PC-3 (cell line): Measurements from ENCODE around the gene GPC4. TPM values are rescaled to one million over a fixed set of nuclear protein-coding genes. Genes with fewer than 3 reads are reported as not detected.

ENCODE experiments used
- ATAC-seq: fragments of 200-7000 bp; cut with Tn5 transposase; 2 replicates; pipeline ENCODE4 v1.9.1; 2020; ENCODE audit warnings: mild to moderate bottlenecking, moderate library complexity
- BruUV-seq: library from RNA; stranded (reverse); fragments of 400-500 nt; replicated peaks from 2 replicates; lab custom pipeline; 2021; lab: Mats Ljungman, UMichigan
- CTCF ChIA-PET: fragments of 300-600 bp; sonication (Branson Sonifier 250); formaldehyde crosslinking; loops from one replicate; lab custom pipeline; 2022; ENCODE audit warnings: antibody characterized with exemption; lab: Charles Lee
- POLR2A ChIA-PET: fragments of 300-600 bp; sonication (Branson Sonifier 250); formaldehyde crosslinking; loops from one replicate; lab custom pipeline; 2022; ENCODE audit warnings: antibody characterized with exemption; ENCODE audit not compliant: unreplicated experiment; lab: Charles Lee
- DNase-seq: peaks from one replicate; pipeline ENCODE4 v3.0.0-alpha.2; 2015
- H2AFZ ChIP-seq: fragments of 300-600 bp; sonication (generic); 2 replicates; pipeline ENCODE4 v1.6.0; 2016; ENCODE audit warnings: antibody characterized with exemption, low read length
- H3F3A ChIP-seq: fragments of 300-600 bp; sonication (generic); one replicate; pipeline ENCODE4 v1.6.0; 2017; ENCODE audit warnings: antibody characterized with exemption, low read length, control low read depth, mild to moderate bottlenecking; ENCODE audit not compliant: unreplicated experiment
- H3K27ac ChIP-seq: fragments of 300-600 bp; sonication (generic); 2 replicates; pipeline ENCODE4 v1.5.1; 2016; ENCODE audit warnings: mild to moderate bottlenecking, low read length
- H3K27me3 ChIP-seq: fragments of 300-600 bp; sonication (generic); 2 replicates; pipeline ENCODE4 v1.6.1; 2016; ENCODE audit warnings: low read length, mixed read lengths
- H3K36me3 ChIP-seq: fragments of 300-600 bp; sonication (generic); 2 replicates; pipeline ENCODE4 v1.6.1; 2016; ENCODE audit warnings: low read depth, mixed run types, low read length, mixed read lengths
- H3K4me1 ChIP-seq: fragments of 300-600 bp; sonication (generic); 2 replicates; pipeline ENCODE4 v1.5.1; 2016; ENCODE audit warnings: low read length; ENCODE audit not compliant: insufficient read depth
- H3K4me2 ChIP-seq: fragments of 300-600 bp; sonication (generic); 2 replicates; pipeline ENCODE4 v1.6.0; 2016; ENCODE audit warnings: low read length
- H3K4me3 ChIP-seq: fragments of 300-600 bp; sonication (generic); 2 replicates; pipeline ENCODE4 v1.5.1; 2016; ENCODE audit warnings: mild to moderate bottlenecking, low read length, mixed read lengths
- H3K79me2 ChIP-seq: fragments of 300-600 bp; sonication (generic); 2 replicates; pipeline ENCODE4 v1.6.1; 2017; ENCODE audit warnings: low read length, mixed read lengths
- H3K9ac ChIP-seq: fragments of 300-600 bp; sonication (generic); 2 replicates; pipeline ENCODE4 v1.6.0; 2016; ENCODE audit warnings: mild to moderate bottlenecking, low read length
- H3K9me2 ChIP-seq: fragments of 300-600 bp; sonication (generic); replicated peaks from 2 replicates; pipeline ENCODE4 v1.6.1; 2016; ENCODE audit warnings: mixed run types, low read length, mixed read lengths
- H3K9me3 ChIP-seq: fragments of 300-600 bp; sonication (generic); 2 replicates; pipeline ENCODE4 v1.6.1; 2016; ENCODE audit warnings: low read length, mixed read lengths
- H4K20me1 ChIP-seq: fragments of 300-600 bp; sonication (generic); 2 replicates; pipeline ENCODE4 v1.6.1; 2016; ENCODE audit warnings: low read length, mixed read lengths
- EZH2 ChIP-seq: fragments of 300-600 bp; sonication (generic); IDR thresholded peaks from one replicate; pipeline ENCODE4 v1.6.1; 2017; ENCODE audit warnings: antibody characterized with exemption, mild to moderate bottlenecking, low read length; ENCODE audit not compliant: unreplicated experiment
- EZH2phosphoT487 ChIP-seq: fragments of 300-600 bp; sonication (generic); IDR thresholded peaks from 2 replicates; pipeline ENCODE4 v1.6.1; 2018; ENCODE audit warnings: mild to moderate bottlenecking, antibody characterized with exemption, low read length, borderline replicate concordance
- intact Hi-C: fragments of 100-400 bp; cut with micrococcal nuclease; formaldehyde crosslinking; loops from 2 replicates; pipeline ENCODE4 v1.9.0; 2023
- total RNA-seq: library from RNA; depleted of rRNA; stranded (reverse); fragments of >200 nt; gene quantifications from 2 replicates; pipeline ENCODE4 v1.2.3, GENCODE V29; 2014
- TF ChIP-seq, protein P1 (sequence below): fragments of 300-600 bp; sonication (generic); conservative IDR thresholded peaks from 2 replicates; pipeline ENCODE4 v1.5.1; 2017; ENCODE audit warnings: antibody characterized with exemption, low read depth, mild to moderate bottlenecking, low read length

The GPC4 gene
- total RNA-seq, 1 experiment from 2014 or later, result 4.0 TPM

DNA sequence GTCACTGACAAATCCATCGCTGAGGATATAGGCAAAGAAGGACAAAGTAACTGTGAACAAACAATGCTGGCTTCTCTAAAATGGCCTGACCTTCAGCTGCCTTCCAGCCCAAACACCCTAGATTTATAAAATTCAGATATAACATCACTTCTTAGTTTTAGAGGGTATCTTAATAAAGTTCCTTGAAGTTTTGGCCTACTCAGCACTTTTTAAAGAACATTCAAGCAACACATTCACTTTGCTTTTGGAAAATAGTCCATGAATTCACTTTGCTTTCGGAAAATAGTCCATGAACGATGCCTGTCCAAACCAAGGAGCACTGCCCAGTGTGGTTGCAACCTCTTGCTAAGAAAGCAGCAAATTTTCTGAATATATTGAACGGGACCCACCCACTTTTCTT is 142.1 kb downstream of the GPC4 start:
- intact Hi-C loops, result no loop called here
- H3K27me3 ChIP-seq, result no peaks in the 10 kb centered on the region
- BruUV-seq, result no TSS peak

DNA sequence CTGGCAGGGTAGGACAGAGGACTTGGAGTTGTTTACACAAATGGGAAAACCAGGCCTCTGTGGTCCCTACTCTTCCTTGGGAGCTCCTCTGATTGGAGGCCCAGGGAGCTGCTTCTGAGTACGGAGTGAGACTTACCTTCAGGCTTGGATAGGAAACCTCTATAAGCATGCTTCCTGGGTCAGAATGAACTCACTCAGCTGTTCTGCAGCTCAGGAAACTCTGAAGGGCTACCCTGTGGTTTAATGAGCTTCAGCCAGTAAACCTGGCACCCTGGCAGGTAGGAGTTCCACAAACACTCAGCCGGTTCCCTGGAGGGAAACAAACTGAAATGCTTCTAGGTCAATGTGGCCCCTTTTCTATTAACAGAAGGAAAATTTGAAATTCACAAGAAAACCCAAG is 146.1 kb downstream of the GPC4 start:
- Histone ChIP-seq H3K9ac (no peak overlapping the region), H3K79me2 (no peaks in the 10 kb centered on the region), H3K9me2 (no peaks in the 10 kb centered on the region), H3K4me1 (no peaks in the 10 kb centered on the region), H3F3A (no peaks in the 10 kb centered on the region), H3K9me3 (no peaks in the 10 kb centered on the region), H3K27ac (no peak overlapping the region), H4K20me1 (no peaks in the 10 kb centered on the region), H3K4me3 (no peak overlapping the region), H2AFZ (no peak overlapping the region), H3K27me3 (no peaks in the 10 kb centered on the region), H3K36me3 (no peaks in the 10 kb centered on the region), H3K4me2 (no peak overlapping the region)
- TF ChIP-seq EZH2 (no peak), EZH2phosphoT487 (no peak)
- TF ChIP-seq, protein P1, sequence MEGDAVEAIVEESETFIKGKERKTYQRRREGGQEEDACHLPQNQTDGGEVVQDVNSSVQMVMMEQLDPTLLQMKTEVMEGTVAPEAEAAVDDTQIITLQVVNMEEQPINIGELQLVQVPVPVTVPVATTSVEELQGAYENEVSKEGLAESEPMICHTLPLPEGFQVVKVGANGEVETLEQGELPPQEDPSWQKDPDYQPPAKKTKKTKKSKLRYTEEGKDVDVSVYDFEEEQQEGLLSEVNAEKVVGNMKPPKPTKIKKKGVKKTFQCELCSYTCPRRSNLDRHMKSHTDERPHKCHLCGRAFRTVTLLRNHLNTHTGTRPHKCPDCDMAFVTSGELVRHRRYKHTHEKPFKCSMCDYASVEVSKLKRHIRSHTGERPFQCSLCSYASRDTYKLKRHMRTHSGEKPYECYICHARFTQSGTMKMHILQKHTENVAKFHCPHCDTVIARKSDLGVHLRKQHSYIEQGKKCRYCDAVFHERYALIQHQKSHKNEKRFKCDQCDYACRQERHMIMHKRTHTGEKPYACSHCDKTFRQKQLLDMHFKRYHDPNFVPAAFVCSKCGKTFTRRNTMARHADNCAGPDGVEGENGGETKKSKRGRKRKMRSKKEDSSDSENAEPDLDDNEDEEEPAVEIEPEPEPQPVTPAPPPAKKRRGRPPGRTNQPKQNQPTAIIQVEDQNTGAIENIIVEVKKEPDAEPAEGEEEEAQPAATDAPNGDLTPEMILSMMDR, result no peak
- intact Hi-C loops, result no loop called here
- CTCF ChIA-PET, result no interaction called here
- ATAC-seq (no peak), DNase-seq (no peak)
- BruUV-seq, result no TSS peak
- POLR2A ChIA-PET, result no interaction called here

More for the DNA sequence above, 142.1 kb downstream of the GPC4 start:
- CTCF ChIA-PET, result no interaction called here
- no peak overlapping the region for H3K9ac ChIP-seq
- H3K9me2 ChIP-seq, result no peaks in the 10 kb centered on the region
- POLR2A ChIA-PET, result no interaction called here
- no peak overlapping the region for H2AFZ ChIP-seq
- H4K20me1 ChIP-seq, result no peaks in the 10 kb centered on the region
- TF ChIP-seq EZH2phosphoT487, result no peak
- TF ChIP-seq, protein P1, result no peak
- TF ChIP-seq EZH2, result no peak
- no peaks in the 10 kb centered on the region for H3F3A ChIP-seq
- ATAC-seq (no peak), DNase-seq (no peak)
- H3K4me2 ChIP-seq, result no peak overlapping the region
- no peaks in the 10 kb centered on the region for H3K79me2 ChIP-seq
- H3K36me3 ChIP-seq, result no peaks in the 10 kb centered on the region
- no peak overlapping the region for H3K4me3 ChIP-seq
- no peaks in the 10 kb centered on the region for H3K4me1 ChIP-seq
- H3K9me3 ChIP-seq, result no peaks in the 10 kb centered on the region
- no peak overlapping the region for H3K27ac ChIP-seq

DNA sequence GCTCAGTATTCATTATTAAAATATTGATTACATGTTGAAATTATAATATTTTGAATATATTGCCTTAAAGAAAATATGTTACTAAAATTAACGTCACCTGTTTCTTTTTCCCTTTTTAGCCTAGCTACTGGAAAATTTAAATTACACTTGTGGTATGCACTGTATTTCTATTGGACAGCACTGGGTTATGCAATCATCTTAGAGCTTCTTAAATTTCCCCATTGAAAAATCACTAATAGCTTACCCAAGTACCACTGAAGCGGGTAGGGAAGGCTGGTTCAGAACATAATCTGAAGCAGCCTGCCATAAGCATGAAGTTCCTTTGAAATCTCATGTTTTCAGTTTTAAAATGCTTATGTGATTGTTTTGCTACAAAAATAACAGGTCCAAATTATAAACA is 147.7 kb downstream of the GPC4 start:
- TF ChIP-seq, protein P1, result no peak
- no peak for TF ChIP-seq EZH2phosphoT487
- no peak for TF ChIP-seq EZH2
- ChIA-PET POLR2A (no interaction called here), CTCF (interaction anchor here (0.7 kb wide), 2 partner anchors 141 to 759 kb away, joined by 3 to 5 read pairs; no protein-coding TSS in a partner anchor)
- H3K36me3 ChIP-seq, result no peaks in the 10 kb centered on the region
- no peaks in the 10 kb centered on the region for H3K9me3 ChIP-seq
- H3K4me3 ChIP-seq, result no peak overlapping the region
- no peak overlapping the region for H3K27ac ChIP-seq
- no peaks in the 10 kb centered on the region for H3F3A ChIP-seq
- H3K79me2 ChIP-seq, result no peaks in the 10 kb centered on the region
- ATAC-seq (no peak), DNase-seq (no peak)
- no peak overlapping the region for H3K4me2 ChIP-seq
- H3K27me3 ChIP-seq, result no peaks in the 10 kb centered on the region
- intact Hi-C loops, result no loop called here
- no peak overlapping the region for H2AFZ ChIP-seq
- H3K9me2 ChIP-seq, result no peaks in the 10 kb centered on the region
- H3K4me1 ChIP-seq, result no peaks in the 10 kb centered on the region
- no TSS peak for BruUV-seq
- no peaks in the 10 kb centered on the region for H4K20me1 ChIP-seq
- no peak overlapping the region for H3K9ac ChIP-seq
